SH-SY5Y (cell line): ENCODE results near the gene PPM1F.

ENCODE experiments used
- GATA2 ChIP-seq: IDR thresholded peaks from 2 replicates; pipeline ENCODE4 v1.6.1; 2011; ENCODE audit warnings: mild to moderate bottlenecking, low read depth, low read length
- GATA3 ChIP-seq: IDR thresholded peaks from 2 replicates; pipeline ENCODE4 v1.6.1; 2011; ENCODE audit warnings: low read depth, mild to moderate bottlenecking, low read length, moderate library complexity

- TF ChIP-seq GATA2 (no peak), GATA3 (no peak)
Observed at GRCh38 chr22:21948390-21948789, 4.3 kb downstream of the PPM1F start.
